ENCODE measurements around the gene DEDD. TPM values are rescaled to one million over a fixed set of nuclear protein-coding genes. Genes with fewer than 3 reads are reported as not detected.

The DEDD gene, protein sequence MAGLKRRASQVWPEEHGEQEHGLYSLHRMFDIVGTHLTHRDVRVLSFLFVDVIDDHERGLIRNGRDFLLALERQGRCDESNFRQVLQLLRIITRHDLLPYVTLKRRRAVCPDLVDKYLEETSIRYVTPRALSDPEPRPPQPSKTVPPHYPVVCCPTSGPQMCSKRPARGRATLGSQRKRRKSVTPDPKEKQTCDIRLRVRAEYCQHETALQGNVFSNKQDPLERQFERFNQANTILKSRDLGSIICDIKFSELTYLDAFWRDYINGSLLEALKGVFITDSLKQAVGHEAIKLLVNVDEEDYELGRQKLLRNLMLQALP
- 10 to 100 TPM; 38.2 to 40.0 TPM for total RNA-seq

DNA sequence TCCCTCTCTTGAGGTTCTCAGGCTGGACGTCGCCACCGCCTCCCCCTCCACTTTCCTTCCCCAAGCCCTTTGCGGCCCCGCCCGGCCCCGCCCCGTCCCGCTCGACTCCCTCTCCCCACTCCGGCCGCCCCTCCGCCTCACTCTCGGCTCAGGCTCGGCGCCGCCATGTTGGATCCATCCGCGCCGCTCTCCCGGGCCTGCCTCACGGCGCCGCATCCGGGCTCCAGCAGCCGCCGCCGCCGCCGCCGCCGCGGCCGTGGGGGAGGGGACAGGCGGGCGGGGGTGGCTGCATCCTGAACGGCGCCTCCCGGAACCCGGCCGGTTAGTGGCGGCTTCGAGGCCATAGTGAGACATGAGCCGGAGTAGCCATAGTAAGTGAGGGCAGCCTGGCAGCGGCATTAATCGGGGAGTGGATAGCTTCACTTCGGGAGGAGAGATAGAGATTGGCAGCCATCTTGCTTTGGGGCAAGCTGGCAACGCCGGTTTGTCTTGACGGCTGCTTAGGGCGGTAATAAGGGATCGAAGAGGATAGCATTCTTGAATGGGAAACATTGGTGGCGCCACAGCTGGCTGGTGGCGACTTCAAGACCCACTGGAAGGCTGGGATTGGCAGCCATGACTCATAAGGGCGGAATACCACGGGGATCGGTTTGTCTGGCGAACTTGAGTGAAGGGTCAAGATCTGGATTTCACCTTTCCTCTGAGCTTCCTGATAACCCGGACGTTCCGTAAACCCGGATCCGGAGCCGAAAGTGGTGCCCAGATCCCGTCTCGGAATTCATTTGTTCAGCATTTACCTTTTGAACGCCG lies at the start of gene DEDD:
DEDD (minus strand) TSS at position 258 of the 810 bp plus-strand sequence. CDS start 8,205 bp downstream, outside the sequence.
- peaks cover 43% of the 10 kb centered on the region for H3K4me1 Mint-ChIP-seq
- no peaks in the 10 kb centered on the region for H3K9me3 Mint-ChIP-seq
- H3K27me3 Mint-ChIP-seq: no peaks in the 10 kb centered on the region
- DNase-seq: peak; percentile 94
- H3K36me3 Mint-ChIP-seq (ENCODE audit: low read depth): peaks cover 38% of the 10 kb centered on the region
- POLR2A ChIA-PET: interaction anchor here (0.6 to 4.8 kb wide), 23 partner anchors 10 to 451 kb away, joined by 3 to 45 read pairs (median 4); partner anchors contain the start of genes ARHGAP30, KLHDC9, LY9 and NDUFS2
- H3K27ac Mint-ChIP-seq: no peak within 1 kb of the TSS
- H3K4me3 Mint-ChIP-seq: no peak within 1 kb of the TSS
- CTCF ChIA-PET: interaction anchor here (1.0 to 3.5 kb wide), 15 partner anchors 7 to 405 kb away, joined by 3 to 21 read pairs (median 4); partner anchors contain the start of genes ARHGAP30, KLHDC9, NIT1 and PFDN2

DNA sequence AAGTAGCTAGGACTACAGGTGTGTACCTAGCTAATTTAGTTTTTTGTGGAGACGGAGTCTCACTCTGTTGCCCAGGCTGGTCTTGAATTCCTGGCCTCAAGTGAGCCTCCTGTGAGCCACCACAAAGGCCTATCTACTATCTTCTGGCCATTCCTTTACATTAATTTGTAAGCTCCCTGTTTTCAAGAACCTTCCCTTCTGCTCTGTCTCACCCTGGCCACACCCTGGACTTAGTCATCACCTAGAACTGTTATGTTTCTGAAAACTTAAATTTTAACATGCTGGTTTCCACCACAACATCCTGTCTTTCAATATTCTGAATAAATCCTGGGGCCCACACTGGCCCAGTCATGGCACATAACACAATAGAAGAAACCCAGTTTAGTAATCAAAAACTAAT lies 49.7 kb upstream of the DEDD start:
- Mint-ChIP-seq H3K4me3 (peak overlapping the region; percentile 9), H3K27ac (peak overlapping the region; percentile 93), H3K9me3 (no peaks in the 10 kb centered on the region), H3K27me3 (no peaks in the 10 kb centered on the region), H3K36me3 (ENCODE audit: low read depth) (peaks cover 4% of the 10 kb centered on the region), H3K4me1 (peaks cover 82% of the 10 kb centered on the region)
- DNase-seq: peak; percentile 74
- ChIA-PET CTCF (interaction anchor here (0.5 to 5.5 kb wide), 13 partner anchors 10 to 200 kb away, joined by 3 to 79 read pairs (median 6); partner anchors contain the start of genes ARHGAP30, NDUFS2, PPOX and TOMM40L), POLR2A (interaction anchor here (0.5 to 3.3 kb wide), 20 partner anchors 10 to 567 kb away, joined by 3 to 91 read pairs (median 5); partner anchors contain the start of genes ARHGAP30, DEDD, DUSP12 and NDUFS2)

DNA sequence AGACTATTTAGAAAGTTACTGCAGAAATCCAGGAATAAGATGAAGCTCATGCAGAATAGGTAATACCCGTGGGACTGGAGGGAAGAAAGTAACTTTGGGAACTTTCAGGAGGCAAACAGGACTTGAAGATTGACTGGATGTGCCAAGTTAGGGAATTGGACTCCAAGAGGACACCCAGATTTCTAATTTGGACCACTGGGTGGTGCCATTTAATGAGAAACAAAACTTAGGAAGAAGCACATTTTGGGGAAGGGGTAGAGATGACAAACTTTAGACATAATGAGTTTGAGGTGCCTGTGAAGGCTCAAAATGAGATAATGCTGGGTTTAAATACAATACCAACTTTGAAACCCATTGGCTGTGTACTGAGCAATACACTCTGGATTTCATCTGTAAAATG lies 48.2 kb upstream of the DEDD start:
- CTCF ChIA-PET: interaction anchor here (0.9 to 5.5 kb wide), 9 partner anchors 12 to 111 kb away, joined by 3 to 79 read pairs (median 10); partner anchors contain the start of genes NDUFS2, PPOX, TOMM40L and UFC1
- no peak for DNase-seq
- POLR2A ChIA-PET: interaction anchor here (0.7 to 3.3 kb wide), 9 partner anchors 8 to 128 kb away, joined by 3 to 91 read pairs (median 16); partner anchors contain the start of genes ARHGAP30, NDUFS2, PPOX and TOMM40L
- no peaks in the 10 kb centered on the region for H3K27me3 Mint-ChIP-seq
- peak overlapping the region; percentile 74 for H3K27ac Mint-ChIP-seq
- no peak overlapping the region for H3K4me3 Mint-ChIP-seq
- no peaks in the 10 kb centered on the region for H3K9me3 Mint-ChIP-seq
- H3K36me3 Mint-ChIP-seq (ENCODE audit: low read depth): peaks cover 19% of the 10 kb centered on the region
- H3K4me1 Mint-ChIP-seq: peaks cover 80% of the 10 kb centered on the region

DNA sequence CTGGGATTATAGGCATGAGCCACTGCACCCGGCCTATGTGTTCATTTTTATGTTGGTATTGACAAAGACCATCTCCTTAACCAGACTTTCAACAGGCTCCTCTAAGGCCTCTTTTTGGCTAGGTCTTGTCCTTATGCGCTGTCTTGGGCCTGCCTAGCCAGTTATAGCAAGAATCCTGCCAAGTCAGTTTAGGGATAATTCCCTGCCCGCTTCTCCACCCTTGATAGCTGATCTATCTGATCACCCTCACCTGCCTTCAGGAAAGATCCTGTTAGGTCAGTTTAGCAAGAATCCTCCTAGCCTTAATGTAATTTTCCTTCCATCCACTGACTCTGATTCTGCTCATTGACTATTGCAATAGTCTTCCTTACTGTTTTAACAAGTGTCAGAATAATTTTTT lies 47.2 kb upstream of the DEDD start:
- H3K4me3 Mint-ChIP-seq: no peak overlapping the region
- peaks cover 82% of the 10 kb centered on the region for H3K4me1 Mint-ChIP-seq
- POLR2A ChIA-PET: interaction anchor here (1.0 to 1.9 kb wide), 2 partner anchors 10 to 13 kb away, joined by 3 to 9 read pairs; partner anchors contain the start of gene PPOX
- no peaks in the 10 kb centered on the region for H3K9me3 Mint-ChIP-seq
- peak overlapping the region; percentile 13 for H3K27ac Mint-ChIP-seq
- no peaks in the 10 kb centered on the region for H3K27me3 Mint-ChIP-seq
- CTCF ChIA-PET: interaction anchor here (1.0 to 5.5 kb wide), 5 partner anchors 13 to 202 kb away, joined by 3 to 79 read pairs (median 69); partner anchors contain the start of genes NDUFS2, PPOX and TOMM40L
- H3K36me3 Mint-ChIP-seq (ENCODE audit: low read depth): peaks cover 28% of the 10 kb centered on the region
- DNase-seq: no peak

DNA sequence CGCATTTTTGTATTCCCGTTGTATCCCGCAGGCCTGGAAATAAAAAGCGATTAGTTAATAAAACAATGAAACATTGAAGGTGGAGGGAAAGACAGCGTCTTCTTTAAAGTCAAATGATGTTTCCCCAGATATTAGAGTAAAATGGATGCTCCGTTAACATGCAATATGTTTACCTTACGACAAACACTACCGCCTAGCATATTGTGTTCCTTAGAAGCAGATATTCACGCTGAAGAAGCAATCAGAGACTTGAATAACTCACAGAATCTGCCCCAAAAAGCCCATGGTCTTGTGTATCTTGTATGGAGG lies 45.4 kb upstream of the DEDD start:
- no peak for DNase-seq
- H3K4me1 Mint-ChIP-seq: peaks cover 78% of the 10 kb centered on the region
- peak overlapping the region; percentile 96 for H3K27ac Mint-ChIP-seq
- ChIA-PET POLR2A (interaction anchor here (0.7 to 3.3 kb wide), 10 partner anchors 8 to 93 kb away, joined by 3 to 69 read pairs (median 10); partner anchors contain the start of genes NDUFS2, PPOX, TOMM40L and UFC1), CTCF (interaction anchor here (1.8 to 2.3 kb wide), 2 partner anchors 48 to 113 kb away, joined by 9 to 10 read pairs; partner anchors contain the start of gene TOMM40L)
- H3K27me3 Mint-ChIP-seq: no peaks in the 10 kb centered on the region
- H3K9me3 Mint-ChIP-seq: no peaks in the 10 kb centered on the region
- peak overlapping the region; percentile 97 for H3K4me3 Mint-ChIP-seq
- peaks cover 42% of the 10 kb centered on the region for H3K36me3 Mint-ChIP-seq (ENCODE audit: low read depth)

DNA sequence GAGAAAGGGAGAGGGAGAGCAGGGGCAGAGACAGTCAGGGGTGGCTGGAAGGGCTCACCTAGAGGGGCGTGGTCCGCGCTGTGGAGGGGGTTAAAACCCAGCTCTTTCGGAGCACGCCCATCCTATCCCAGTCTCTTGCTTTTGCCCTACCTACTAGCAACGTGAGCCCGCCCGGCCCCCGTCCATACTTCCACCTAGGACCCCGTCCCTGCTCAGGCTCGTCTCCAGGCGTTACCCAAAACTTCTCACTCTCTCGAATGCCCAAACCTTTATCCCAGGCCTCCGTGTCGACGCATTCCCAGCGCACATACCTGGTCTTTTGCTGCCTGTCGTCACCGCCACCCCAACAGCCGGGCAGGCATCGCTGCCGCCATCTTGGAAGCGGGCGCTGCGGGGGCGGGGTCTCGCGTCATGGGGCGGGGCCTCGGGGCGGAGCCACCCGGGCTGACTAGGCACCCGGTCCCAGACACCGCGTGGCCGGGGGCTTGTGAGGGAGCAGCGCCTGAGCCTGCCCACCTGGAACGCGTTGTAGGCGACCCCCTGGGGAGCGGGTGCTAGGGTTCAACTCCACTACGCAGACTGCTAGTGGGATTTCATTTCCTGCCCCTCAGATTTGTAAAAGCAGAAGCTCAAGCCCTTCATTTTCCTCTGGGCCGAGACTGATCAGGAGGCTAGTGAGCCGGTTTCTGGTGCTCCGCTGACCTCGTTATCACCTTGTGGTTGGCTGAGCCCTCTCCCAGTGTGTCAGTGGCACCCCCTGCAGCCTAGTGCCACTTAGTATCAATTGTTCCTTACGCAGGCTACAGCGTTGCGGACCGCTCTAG lies 44.9 kb upstream of the DEDD start, which contains the start of gene B4GALT3:
B4GALT3 (minus strand) TSS at position 396 of the 824 bp plus-strand sequence. CDS start 1,447 bp downstream, outside the sequence.
- no peaks in the 10 kb centered on the region for H3K9me3 Mint-ChIP-seq
- H3K4me1 Mint-ChIP-seq: peaks cover 78% of the 10 kb centered on the region
- peak within 1 kb of the TSS; percentile 96 for H3K27ac Mint-ChIP-seq
- H3K4me3 Mint-ChIP-seq: peak within 1 kb of the TSS; percentile 97
- ChIA-PET POLR2A (interaction anchor here (0.7 to 3.3 kb wide), 15 partner anchors 9 to 114 kb away, joined by 3 to 69 read pairs (median 6); partner anchors contain the start of genes NDUFS2, NIT1, PFDN2 and PPOX), CTCF (interaction anchor here (0.5 to 2.3 kb wide), 6 partner anchors 12 to 133 kb away, joined by 3 to 30 read pairs (median 7); partner anchors contain the start of genes PPOX and TOMM40L)
- H3K27me3 Mint-ChIP-seq: no peaks in the 10 kb centered on the region
- peaks cover 47% of the 10 kb centered on the region for H3K36me3 Mint-ChIP-seq (ENCODE audit: low read depth)
- DNase-seq: peak; percentile 94

DNA sequence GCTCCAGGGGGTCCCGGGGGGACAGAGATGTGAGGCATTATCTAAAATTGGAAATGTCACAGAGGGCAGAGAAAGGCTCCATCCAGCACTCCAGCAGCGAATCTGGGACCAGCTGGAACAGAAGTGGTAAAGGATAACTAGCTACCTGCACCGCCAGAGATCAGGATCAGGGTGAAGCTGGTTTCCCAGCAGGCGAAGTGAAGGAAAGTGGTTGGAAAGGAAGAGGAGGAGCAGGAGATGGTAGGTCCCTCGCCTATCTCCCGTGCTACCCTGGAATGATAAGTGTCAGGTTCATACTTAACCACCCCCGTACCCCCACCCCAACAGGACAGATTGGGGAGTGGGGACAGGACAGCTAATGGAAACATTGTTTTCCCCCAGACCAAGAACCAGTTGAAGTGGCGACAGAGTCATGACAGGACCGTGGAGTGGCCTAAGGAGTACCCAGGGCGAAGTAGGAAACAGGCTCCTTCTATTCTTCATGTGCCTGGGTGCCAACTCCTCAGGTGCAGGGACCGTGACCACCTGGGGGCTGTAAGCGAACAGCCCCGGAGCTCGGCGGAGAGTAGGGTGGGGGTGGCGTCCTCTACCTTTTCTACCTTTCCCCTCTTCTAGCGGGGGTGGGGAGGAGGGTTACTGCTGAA lies 44.1 kb upstream of the DEDD start:
- Mint-ChIP-seq H3K36me3 (ENCODE audit: low read depth) (peaks cover 54% of the 10 kb centered on the region), H3K4me1 (peaks cover 71% of the 10 kb centered on the region), H3K4me3 (peak overlapping the region; percentile 97), H3K27ac (peak overlapping the region; percentile 96), H3K9me3 (no peaks in the 10 kb centered on the region), H3K27me3 (no peaks in the 10 kb centered on the region)
- ChIA-PET POLR2A (interaction anchor here (0.8 to 3.3 kb wide), 11 partner anchors 9 to 115 kb away, joined by 3 to 69 read pairs (median 9); partner anchors contain the start of genes NDUFS2, NIT1, PFDN2 and PPOX), CTCF (interaction anchor here (0.6 to 2.3 kb wide), 6 partner anchors 11 to 115 kb away, joined by 3 to 30 read pairs (median 7); partner anchors contain the start of genes PPOX and TOMM40L)
- DNase-seq: no peak

DNA sequence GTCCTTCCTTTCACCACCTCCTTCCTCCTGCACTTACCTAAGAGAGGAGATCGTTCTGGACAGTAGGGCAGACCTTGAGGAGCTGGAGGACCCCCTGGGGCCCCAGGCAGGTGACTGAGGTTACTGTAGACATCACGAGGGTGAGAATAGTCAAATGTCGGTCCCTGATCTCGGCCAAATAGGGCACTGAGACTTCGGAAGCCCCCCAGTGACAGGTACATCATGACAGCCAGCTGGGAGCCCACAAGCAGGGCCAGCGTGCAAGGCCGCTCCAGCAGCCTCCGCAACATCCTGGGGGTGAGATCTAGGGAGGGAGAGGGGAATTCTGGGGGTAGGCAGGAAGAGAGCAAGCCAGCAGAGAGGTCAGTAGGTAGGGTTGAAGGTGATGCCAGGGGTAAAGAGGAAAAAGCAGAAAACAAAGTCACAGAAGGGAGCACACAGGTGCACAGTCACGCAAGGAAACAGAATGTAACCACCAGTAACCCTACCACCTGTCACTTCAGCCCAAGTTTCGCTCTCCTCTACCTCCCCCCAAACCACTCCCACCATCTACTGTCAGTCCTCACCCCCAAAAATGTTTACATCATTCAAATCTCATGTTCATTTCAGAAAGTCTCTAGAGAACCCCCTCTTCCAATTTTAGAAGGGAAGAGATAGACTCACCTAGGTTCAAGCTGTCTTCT lies 43.4 kb upstream of the DEDD start:
- H3K4me3 Mint-ChIP-seq: peak overlapping the region; percentile 97
- POLR2A ChIA-PET: interaction anchor here (0.9 to 3.3 kb wide), 10 partner anchors 9 to 115 kb away, joined by 4 to 69 read pairs (median 10); partner anchors contain the start of genes NDUFS2, NIT1, PFDN2 and PPOX
- CTCF ChIA-PET: interaction anchor here (0.8 to 2.3 kb wide), 4 partner anchors 10 to 115 kb away, joined by 3 to 30 read pairs (median 10); partner anchors contain the start of genes PPOX and TOMM40L
- H3K9me3 Mint-ChIP-seq: no peaks in the 10 kb centered on the region
- peaks cover 67% of the 10 kb centered on the region for H3K4me1 Mint-ChIP-seq
- H3K36me3 Mint-ChIP-seq (ENCODE audit: low read depth): peaks cover 61% of the 10 kb centered on the region
- H3K27ac Mint-ChIP-seq: peak overlapping the region; percentile 96
- no peak for DNase-seq
- no peaks in the 10 kb centered on the region for H3K27me3 Mint-ChIP-seq

DNA sequence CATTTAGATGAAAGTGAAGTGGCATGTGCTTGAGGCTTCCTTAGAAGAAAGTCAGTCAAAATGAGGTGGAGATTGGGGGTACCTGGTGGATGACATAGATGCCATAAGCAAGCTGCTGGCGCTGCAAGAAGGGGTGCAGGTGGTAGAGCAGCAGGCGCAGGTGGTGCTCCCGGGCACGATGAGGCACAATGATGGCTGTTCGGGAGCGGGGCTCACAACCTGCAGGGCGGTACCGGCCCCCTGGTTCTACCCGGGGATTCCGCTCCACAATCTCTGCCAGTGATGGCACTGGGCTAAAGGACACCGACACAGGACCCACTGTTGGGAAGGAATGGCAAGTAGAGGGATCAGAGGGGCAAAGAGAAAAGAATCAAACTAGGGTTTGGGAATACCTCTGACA lies 42.4 kb upstream of the DEDD start:
- Mint-ChIP-seq H3K27me3 (no peaks in the 10 kb centered on the region), H3K9me3 (no peaks in the 10 kb centered on the region), H3K36me3 (ENCODE audit: low read depth) (peaks cover 64% of the 10 kb centered on the region), H3K4me1 (peaks cover 59% of the 10 kb centered on the region), H3K27ac (no peak overlapping the region), H3K4me3 (no peak overlapping the region)
- POLR2A ChIA-PET: interaction anchor here (3.0 to 3.3 kb wide), 2 partner anchors 8 to 27 kb away, joined by 31 to 69 read pairs; partner anchors contain the start of genes NDUFS2 and PPOX
- CTCF ChIA-PET: no interaction called here
- DNase-seq: no peak

DNA sequence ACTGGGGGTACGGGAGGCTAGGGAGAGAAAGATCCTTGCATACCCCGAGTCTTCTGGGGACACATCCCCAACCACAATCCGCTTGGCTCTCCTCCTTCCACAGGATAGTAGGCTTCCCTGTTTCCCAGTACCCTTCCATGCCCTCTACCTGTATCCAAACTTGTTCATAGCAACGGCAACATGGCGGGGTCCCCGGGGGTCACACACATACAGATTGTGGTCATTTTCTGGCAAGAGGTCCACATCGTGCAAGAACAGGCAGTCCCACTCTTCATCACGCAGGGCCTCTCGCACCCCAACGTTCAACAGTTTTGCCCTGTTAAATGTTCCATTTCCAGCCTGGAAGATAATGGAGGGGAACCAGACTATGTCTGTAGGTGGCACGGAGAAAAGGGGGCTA lies 41.2 kb upstream of the DEDD start:
- POLR2A ChIA-PET: interaction anchor here (3.3 kb wide), 1 partner anchor 8 kb away, joined by 16 read pairs; no protein-coding TSS in a partner anchor
- H3K27ac Mint-ChIP-seq: no peak overlapping the region

More for the DNA sequence above, 41.2 kb upstream of the DEDD start:
- no peaks in the 10 kb centered on the region for H3K27me3 Mint-ChIP-seq
- peaks cover 70% of the 10 kb centered on the region for H3K36me3 Mint-ChIP-seq (ENCODE audit: low read depth)
- no peak for DNase-seq
- CTCF ChIA-PET: interaction anchor here (0.6 kb wide), 1 partner anchor 118 kb away, joined by 3 read pairs; no protein-coding TSS in a partner anchor
- peaks cover 53% of the 10 kb centered on the region for H3K4me1 Mint-ChIP-seq
- no peak overlapping the region for H3K4me3 Mint-ChIP-seq
- no peaks in the 10 kb centered on the region for H3K9me3 Mint-ChIP-seq
